HG03565 (cell line): Measurements from ENCODE around the gene RAB29.
A peak's percentile ranks its signal among the peaks of the same experiment; 100 is the strongest.

Source experiments
- ATAC-seq: cut with Tn5 transposase; IDR thresholded peaks from one replicate; pipeline ENCODE4 v1.9.1; 2021; ENCODE audit warnings: mild to moderate bottlenecking, moderate library complexity; ENCODE audit not compliant: unreplicated experiment

Gene RAB29

DNA sequence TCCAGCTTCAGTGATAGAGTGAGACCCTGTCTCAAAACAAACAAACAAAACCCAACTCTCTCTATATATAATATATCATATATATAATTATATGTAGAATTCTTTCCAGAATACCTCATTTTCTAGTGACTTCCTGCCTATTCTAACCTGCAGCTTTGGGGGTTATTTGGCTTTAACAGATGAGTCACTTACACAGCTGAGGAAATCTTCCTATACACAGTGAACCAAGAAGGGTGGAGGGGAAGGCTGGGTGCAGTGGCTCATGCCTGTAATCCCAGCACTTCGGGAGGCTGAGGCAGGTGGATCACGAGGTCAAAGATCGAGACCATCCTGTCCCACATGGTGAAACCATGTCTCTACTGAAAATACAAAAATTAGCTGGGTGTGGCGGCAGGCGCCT lies 9.2 kb downstream of the RAB29 start:
- no peak for ATAC-seq

- no peak for ATAC-seq
Measured at GRCh38 chr1:205764578-205764977, 10.7 kb downstream of the RAB29 start.

- ATAC-seq, result no peak
Measured at GRCh38 chr1:205763980-205764379, 11.3 kb downstream of the RAB29 start.

DNA sequence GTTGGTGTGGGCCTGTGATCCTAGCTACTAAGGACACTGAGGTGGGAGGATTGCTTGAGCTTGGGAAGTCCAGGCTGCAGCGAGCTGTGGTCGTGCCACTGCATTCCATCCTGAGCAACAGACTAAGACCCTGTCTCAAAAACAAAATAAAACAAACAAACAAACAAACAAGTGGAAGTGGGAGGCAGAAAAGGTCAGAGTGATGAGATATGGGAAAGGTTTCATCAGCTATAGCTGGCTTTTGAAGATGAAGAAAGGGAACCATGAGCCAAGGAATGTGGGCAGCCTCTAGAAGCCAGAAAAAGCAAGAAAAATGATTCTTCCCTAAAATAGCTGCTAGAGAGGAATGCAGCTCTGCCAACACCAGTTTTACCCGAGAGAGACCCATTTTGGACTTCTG lies 14.7 kb downstream of the RAB29 start:
- no peak for ATAC-seq

GRCh38 chr1:205756552-205756951 lies 18.7 kb downstream of the RAB29 start:
- ATAC-seq, result no peak

- no peak for ATAC-seq
Measured at GRCh38 chr1:205754857-205755256, 20.4 kb downstream of the RAB29 start.

DNA sequence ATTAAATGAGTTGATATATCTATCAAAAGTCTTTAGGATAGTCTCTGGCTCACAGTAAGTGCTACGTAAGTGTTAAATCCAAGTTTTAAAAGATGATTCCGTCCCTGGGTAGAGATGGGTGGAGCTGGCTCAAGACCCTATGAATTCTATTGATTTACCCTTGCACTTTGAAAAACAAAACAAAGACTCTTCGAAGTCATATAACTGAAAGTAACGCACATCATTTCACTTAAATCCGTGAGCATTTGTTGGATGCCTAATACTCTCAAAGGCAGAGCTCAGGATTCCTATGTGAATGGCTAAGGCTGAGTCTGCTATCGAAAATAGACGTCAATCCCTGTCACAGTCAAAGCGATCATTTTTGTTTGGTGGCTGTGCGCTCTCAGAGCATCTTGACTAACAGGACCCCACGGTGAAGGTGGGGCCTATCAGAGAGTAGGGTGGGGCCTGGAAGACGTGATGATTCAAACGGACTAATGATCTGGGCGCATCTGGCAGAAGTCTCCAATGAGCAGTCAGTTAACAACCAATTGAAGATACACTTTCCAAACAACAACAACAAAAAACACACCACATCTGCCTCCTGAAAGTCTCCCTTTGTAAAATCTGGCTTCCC lies 24.1 kb downstream of the RAB29 start:
- no peak for ATAC-seq

DNA sequence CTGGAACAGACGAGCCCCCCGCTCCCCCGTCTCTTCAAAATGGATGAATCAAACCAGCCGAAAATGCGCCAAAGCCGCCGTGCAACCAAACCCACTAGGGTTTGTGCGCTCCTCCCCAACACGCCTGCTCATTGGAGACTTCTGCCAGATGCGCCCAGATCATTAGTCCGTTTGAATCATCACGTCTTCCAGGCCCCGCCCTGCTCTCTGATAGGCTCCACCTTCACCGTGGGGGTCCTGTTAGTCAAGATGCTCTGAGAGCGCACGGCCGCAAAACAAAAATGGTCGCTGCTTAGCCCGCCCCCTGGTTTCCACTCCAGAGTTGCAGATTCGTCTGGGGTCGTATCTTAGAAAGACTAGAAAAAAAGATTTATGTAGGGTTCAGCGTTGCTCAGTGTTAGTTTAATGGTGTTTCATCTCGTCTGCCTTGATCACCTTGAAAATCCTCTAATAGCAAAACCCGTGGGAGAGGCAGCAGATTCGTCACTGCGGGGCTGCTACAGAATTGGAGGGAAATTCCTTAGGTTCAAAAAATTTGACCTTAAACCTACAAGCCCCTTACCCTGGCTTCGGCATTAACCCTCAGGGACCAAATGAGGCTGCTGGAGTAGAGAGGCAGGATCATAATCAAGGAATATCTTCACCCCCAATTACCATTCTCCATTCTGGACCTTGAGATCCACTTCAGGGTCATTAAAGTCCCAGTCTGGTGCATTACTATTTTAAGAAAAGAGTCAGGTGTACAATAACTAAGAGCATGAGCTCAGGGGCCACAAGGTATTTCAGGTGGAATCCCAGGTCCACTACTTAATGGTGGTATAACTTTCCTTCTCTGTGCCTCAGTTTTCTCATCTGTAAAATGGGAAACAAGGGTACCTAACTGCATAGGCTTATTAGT lies 24.9 kb downstream of the RAB29 start, which contains the start of gene NUCKS1:
Gene NUCKS1 (minus strand): TSS at position 45 of the 898 bp plus-strand sequence. CDS start 209 bp downstream, outside the sequence.
- peak; percentile 74 for ATAC-seq

- ATAC-seq, result peak; percentile 67
Measured at GRCh38 chr1:205749234-205750137, 25.8 kb downstream of the RAB29 start.

DNA sequence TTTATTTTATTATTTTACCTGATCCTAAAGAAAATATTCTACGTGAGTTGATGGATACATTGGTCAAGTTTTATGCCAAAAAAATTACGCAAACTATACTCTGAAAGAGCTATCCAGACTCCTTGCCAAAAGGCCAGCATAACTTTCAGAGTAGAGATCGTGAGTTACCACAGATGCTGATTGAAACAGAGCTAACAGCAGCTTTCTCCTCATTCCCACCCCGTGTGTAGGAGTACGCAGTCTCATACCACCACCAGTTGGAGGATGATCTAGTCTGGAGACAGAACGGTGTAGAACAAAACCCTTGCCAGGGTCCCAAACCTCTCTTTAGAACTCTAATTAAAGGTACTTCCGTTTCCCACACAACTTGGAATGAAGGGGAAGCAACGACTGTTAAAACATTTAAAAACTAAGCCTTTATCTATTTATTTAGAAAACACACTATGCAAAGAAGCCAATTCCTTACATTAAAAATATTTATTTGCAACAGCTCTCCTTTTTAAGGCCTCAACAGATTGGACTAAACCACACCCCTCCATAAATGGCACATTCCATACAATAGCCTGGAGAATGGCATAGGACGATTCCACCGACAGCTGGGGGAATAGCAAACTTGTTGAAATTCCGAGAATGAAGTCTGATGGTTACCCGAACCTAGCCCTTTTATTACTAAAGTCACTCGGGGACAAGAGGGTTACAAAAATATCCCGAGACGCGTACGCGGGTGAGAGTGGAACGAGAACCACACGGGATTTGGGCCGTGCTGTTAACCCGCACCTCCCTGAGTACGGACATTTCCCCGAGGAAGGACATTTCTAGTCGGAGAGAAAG lies 26.7 kb downstream of the RAB29 start:
- ATAC-seq, result no peak

GRCh38 chr1:205746757-205747412 lies 28.4 kb downstream of the RAB29 start:
- no peak for ATAC-seq

DNA sequence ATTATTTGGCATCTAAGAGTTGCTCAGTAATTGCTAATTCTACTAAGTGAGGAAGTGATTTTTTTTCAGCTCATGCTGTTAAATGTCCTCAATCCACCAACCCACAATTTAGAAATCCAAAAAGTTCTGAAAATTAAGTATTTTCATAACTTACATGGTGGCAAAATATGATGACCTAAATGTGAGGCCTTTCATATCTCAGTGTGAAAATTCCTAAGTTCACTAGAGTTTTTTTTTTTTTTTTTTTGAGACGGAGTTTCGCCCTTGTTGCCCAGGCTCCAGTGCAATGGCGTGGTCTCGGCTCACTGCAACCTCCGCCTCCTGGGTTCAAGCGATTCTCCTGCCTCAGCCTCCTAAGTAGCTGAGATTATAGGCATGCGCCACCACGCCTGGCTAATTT lies 30.9 kb downstream of the RAB29 start:
- ATAC-seq, result no peak

DNA sequence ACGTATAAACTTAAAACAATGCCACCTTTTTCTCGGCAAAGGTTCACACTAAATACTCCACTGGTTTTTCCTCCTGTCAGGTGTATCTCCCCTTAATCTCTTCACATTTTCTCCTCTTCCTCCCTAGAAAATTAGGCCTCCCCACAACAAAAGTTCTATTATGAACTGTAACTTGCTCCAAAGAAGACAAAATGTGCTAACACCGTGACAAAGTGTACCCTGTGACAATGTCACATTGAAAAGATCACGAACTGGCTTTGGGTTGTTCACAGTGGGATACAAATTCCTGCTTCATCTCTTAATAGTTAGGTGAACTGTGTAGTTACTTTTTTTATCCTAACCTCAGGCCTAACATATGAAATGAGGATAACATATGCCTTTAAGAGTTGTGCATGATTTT lies 31.3 kb downstream of the RAB29 start:
- no peak for ATAC-seq

DNA sequence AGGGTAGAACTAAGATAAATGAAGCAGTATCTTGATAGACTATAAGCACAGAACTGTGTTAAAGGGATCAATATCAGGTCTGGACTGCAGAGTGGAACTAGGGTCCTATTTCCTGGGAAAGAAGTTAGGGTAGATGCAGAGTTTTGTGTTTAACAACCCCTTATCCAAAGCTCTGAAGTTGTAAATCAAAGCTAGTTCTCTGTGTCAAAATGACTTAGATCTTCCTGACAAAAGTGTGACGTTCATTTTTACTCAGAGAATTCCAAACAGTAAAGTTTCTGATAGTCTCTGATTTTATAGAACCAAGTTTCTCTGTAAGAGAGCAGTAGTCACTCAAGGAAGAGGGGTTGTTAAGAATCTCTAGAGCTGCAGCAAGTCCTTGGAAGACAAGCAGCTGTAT lies 33.6 kb downstream of the RAB29 start:
- ATAC-seq, result no peak

- ATAC-seq, result no peak
Measured at GRCh38 chr1:205739348-205740160, 35.7 kb downstream of the RAB29 start.

DNA sequence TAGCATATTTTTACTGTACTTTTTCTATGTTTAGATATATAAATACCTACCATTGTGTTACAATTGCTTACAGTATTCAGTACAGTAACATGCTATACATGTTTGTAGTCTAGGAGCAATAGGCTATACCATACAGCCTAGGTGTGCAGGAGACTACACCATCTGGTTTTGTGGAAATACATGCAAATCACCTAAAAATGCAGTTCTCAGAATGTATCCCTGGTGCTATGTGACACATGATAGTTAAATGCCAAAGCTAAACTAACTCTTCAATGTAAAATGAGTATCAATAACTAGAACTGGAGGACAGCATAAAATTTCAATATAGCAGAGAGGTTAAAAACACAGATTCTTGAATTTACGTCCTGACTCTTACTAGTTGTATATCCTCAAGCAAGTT lies 40.1 kb downstream of the RAB29 start:
- no peak for ATAC-seq

- no peak for ATAC-seq
Measured at GRCh38 chr1:205733438-205734175, 41.7 kb downstream of the RAB29 start.

DNA sequence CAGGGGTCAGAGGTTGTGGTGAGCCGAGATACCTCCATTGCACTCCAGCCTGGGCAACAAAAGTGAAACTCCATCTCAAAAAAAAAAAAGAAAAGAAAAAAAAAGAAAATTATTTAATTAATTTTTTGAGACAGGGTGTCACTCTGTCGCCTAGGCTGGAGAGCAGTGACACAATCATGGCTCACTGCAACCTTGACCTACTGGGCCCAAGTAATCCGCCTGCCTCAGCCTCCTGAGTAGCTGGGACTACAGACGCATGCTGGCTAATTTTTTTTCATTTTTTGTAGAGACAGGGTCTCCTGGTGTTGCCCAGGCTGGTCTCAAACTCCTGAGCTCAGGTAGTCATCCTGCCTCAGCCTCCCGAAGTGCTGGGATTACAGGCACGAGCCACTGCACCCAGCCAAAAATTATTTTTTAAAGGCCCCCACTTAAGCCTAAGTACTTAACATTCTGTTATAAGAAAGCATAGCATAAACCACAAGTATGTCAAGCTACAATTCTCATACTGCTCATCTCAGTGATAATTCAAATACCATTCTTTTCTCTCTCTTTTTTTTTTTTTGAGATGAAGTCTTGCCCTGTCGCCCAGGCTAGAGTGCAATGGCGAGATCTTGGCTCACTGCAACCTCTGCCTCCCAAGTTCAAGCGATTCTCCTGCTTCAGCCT lies 45.2 kb downstream of the RAB29 start:
- no peak for ATAC-seq
